Upper lobe of right lung (tissue), 1 donor: ENCODE measurements around the gene GALNT2. TPM values are rescaled to one million over a fixed set of nuclear protein-coding genes. Genes with fewer than 3 reads are reported as not detected.

Experiments used
- ATAC-seq: fragments of 200-7000 bp; cut with Tn5 transposase; one replicate; pipeline ENCODE4 v1.9.1; 2020; ENCODE audit warnings: mild to moderate bottlenecking, moderate library complexity
- DNase-seq: peaks from one replicate; pipeline ENCODE4 v3.0.0-alpha.2; 2020
- H3K27ac ChIP-seq: fragments of 200-600 bp; one replicate; pipeline ENCODE4 v1.8.0; 2022
- H3K27me3 ChIP-seq: fragments of 200-600 bp; one replicate; pipeline ENCODE4 v1.8.0; 2022; ENCODE audit warnings: mild to moderate bottlenecking
- H3K36me3 ChIP-seq: fragments of 200-600 bp; one replicate; pipeline ENCODE4 v1.8.0; 2022
- H3K4me1 ChIP-seq: fragments of 200-600 bp; one replicate; pipeline ENCODE4 v1.8.0; 2022
- H3K4me3 ChIP-seq: fragments of 200-600 bp; one replicate; pipeline ENCODE4 v1.8.0; 2022; ENCODE audit warnings: mild to moderate bottlenecking
- H3K9me3 ChIP-seq: fragments of 200-600 bp; one replicate; pipeline ENCODE4 v1.8.0; 2022
- CTCF ChIP-seq: fragments of 200-600 bp; IDR thresholded peaks from one replicate; pipeline ENCODE4 v1.8.0; 2022; ENCODE audit warnings: antibody characterized with exemption
- intact Hi-C: fragments of 100-400 bp; cut with DNase I; formaldehyde crosslinking; loops from one replicate; pipeline ENCODE4 v1.11.0; 2022
- total RNA-seq: library from RNA; stranded (reverse); fragmentation: NEBNext Ultra II Directional; extraction: Animal tissue kit (Norgen Biotek cat#: 25700); gene quantifications from one replicate; pipeline ENCODE4 v1.2.1, GENCODE V29; 2021
- donor health status: DM: no; HTN: yes; CAD: no; lungs with severe emphysema.

GALNT2 gene
- total RNA-seq, 1 donor from 2014 or later, result 55.1 TPM

- intact Hi-C loops, result no loop called here
- no peak overlapping the region for H3K4me3 ChIP-seq
- no peak for TF ChIP-seq CTCF
- no peaks in the 10 kb centered on the region for H3K36me3 ChIP-seq
- no peaks in the 10 kb centered on the region for H3K9me3 ChIP-seq
- DNase-seq (no peak), ATAC-seq (no peak)
- no peak overlapping the region for H3K27ac ChIP-seq
- no peaks in the 10 kb centered on the region for H3K27me3 ChIP-seq
- no peaks in the 10 kb centered on the region for H3K4me1 ChIP-seq
Observed at GRCh38 chr1:230047114-230047865, 19.7 kb upstream of the GALNT2 start.

- no peaks in the 10 kb centered on the region for H3K9me3 ChIP-seq
- H3K27me3 ChIP-seq, result no peaks in the 10 kb centered on the region
- H3K4me1 ChIP-seq, result no peaks in the 10 kb centered on the region
- H3K27ac ChIP-seq, result no peak overlapping the region
- DNase-seq, result no peak
- no peak for TF ChIP-seq CTCF
- H3K36me3 ChIP-seq, result no peaks in the 10 kb centered on the region
- no peak overlapping the region for H3K4me3 ChIP-seq
- no peak for ATAC-seq
- intact Hi-C loops, result no loop called here
Observed at GRCh38 chr1:230048322-230048721, 18.7 kb upstream of the GALNT2 start.

- intact Hi-C loops, result no loop called here
- ATAC-seq, result no peak
Observed at GRCh38 chr1:230048922-230049321, 18.1 kb upstream of the GALNT2 start.

GRCh38 chr1:230049731-230050130, 17.3 kb upstream of the GALNT2 start:
- Histone ChIP-seq H3K27ac (no peak overlapping the region), H3K4me1 (no peaks in the 10 kb centered on the region), H3K27me3 (no peaks in the 10 kb centered on the region), H3K9me3 (no peaks in the 10 kb centered on the region), H3K36me3 (no peaks in the 10 kb centered on the region), H3K4me3 (no peak overlapping the region)
- no peak for TF ChIP-seq CTCF
- DNase-seq, result no peak
- intact Hi-C loops, result no loop called here
- no peak for ATAC-seq

More at GRCh38 chr1:230048922-230049321, 18.1 kb upstream of the GALNT2 start:
- no peak for TF ChIP-seq CTCF
- Histone ChIP-seq H3K36me3 (no peaks in the 10 kb centered on the region), H3K27ac (no peak overlapping the region), H3K4me1 (no peaks in the 10 kb centered on the region), H3K4me3 (no peak overlapping the region), H3K9me3 (no peaks in the 10 kb centered on the region), H3K27me3 (no peaks in the 10 kb centered on the region)
- no peak for DNase-seq

- Histone ChIP-seq H3K4me1 (no peaks in the 10 kb centered on the region), H3K27me3 (no peaks in the 10 kb centered on the region), H3K27ac (no peak overlapping the region), H3K4me3 (no peak overlapping the region), H3K36me3 (no peaks in the 10 kb centered on the region), H3K9me3 (no peaks in the 10 kb centered on the region)
- intact Hi-C loops, result no loop called here
- no peak for ATAC-seq
- DNase-seq, result peak; percentile 31
- no peak for TF ChIP-seq CTCF
Observed at GRCh38 chr1:230050973-230051735, 15.9 kb upstream of the GALNT2 start.
